T-helper 1 cell treated with Interleukin-12 subunit alpha and Interleukin-12 subunit beta and Interleukin-4 antibody, amounts not matched to agents 30 μg/mL and 1 μg/mL, for 36 hours (primary cell): ENCODE measurements around the gene NUPR1.

Source experiments
- H3K27ac Mint-ChIP-seq: one replicate; pipeline ENCODE4 v1.8.0; 2021; ENCODE audit warnings: mild to moderate bottlenecking, mixed read lengths
- H3K27me3 Mint-ChIP-seq: one replicate; pipeline ENCODE4 v1.8.0; 2021; ENCODE audit warnings: low read depth, mixed read lengths
- H3K36me3 Mint-ChIP-seq: one replicate; pipeline ENCODE4 v1.8.0; 2021; ENCODE audit warnings: low read depth, mixed read lengths
- H3K4me1 Mint-ChIP-seq: one replicate; pipeline ENCODE4 v1.8.0; 2021; ENCODE audit warnings: low read depth, mixed read lengths
- H3K4me3 Mint-ChIP-seq: one replicate; pipeline ENCODE4 v1.8.0; 2021; ENCODE audit warnings: mild to moderate bottlenecking, moderate library complexity, mixed read lengths
- H3K9me3 Mint-ChIP-seq: one replicate; pipeline ENCODE4 v1.8.0; 2021; ENCODE audit warnings: mixed read lengths

Gene NUPR1

DNA sequence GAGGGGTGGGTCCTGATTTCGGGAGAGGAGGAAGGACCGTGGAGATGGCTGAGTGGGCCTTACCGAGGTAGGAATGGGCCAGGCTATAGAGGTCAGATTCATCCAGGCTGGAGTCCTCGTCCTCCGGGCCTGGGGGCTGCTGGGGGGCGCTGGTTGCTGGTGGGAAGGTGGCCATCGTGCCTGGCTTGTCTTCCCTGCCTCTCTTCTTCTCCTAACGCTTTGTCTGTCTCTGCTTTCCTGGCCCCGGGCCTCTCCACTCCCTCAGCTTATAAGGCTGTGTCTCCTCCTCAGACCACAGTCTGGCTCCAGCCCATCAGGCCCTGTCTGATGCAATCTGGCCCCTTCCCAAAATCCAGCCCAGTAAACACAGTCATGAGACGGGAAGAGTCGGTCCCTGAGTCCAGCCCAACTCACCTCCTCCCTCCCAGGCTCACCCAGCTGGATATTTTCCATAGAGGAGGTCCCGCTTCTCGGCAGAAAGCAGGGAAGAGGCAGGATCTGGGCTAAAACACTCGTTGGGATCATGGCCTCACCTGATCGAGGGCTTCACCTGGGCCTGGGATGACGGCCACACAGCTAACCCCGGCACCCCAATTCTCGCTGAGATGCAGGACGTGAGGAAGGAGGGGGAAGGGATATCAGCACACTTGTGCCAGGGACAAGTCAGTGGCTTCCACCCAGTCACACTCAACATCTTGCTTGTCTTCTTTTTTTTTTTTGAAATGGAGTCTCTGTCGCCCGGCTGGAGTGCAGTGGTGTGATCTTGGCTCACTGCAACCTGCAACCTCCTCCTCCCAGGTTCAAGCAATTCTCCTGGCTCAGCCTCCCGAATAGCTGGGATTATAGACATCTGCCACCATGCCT, at the start of gene NUPR1:
NUPR1 (minus strand) TSS at position 242 of the 864 bp plus-strand sequence; CDS start at position 175, 67 bp downstream.
- no peaks in the 10 kb centered on the region for H3K36me3 Mint-ChIP-seq
- peaks cover 15% of the 10 kb centered on the region for H3K4me1 Mint-ChIP-seq
- H3K27ac Mint-ChIP-seq, result no peak within 1 kb of the TSS
- H3K4me3 Mint-ChIP-seq, result no peak within 1 kb of the TSS
- peaks cover 4% of the 10 kb centered on the region for H3K27me3 Mint-ChIP-seq
- H3K9me3 Mint-ChIP-seq, result no peaks in the 10 kb centered on the region

- Mint-ChIP-seq H3K36me3 (peaks cover 17% of the 10 kb centered on the region), H3K27me3 (no peaks in the 10 kb centered on the region), H3K4me1 (no peaks in the 10 kb centered on the region), H3K9me3 (no peaks in the 10 kb centered on the region), H3K27ac (no peak overlapping the region), H3K4me3 (no peak overlapping the region)
Measured at GRCh38 chr16:28587386-28587785, 48.6 kb upstream of the NUPR1 start.

GRCh38 chr16:28586466-28586865, 47.7 kb upstream of the NUPR1 start:
- no peaks in the 10 kb centered on the region for H3K4me1 Mint-ChIP-seq
- H3K27me3 Mint-ChIP-seq, result no peaks in the 10 kb centered on the region
- H3K9me3 Mint-ChIP-seq, result no peaks in the 10 kb centered on the region
- no peak overlapping the region for H3K4me3 Mint-ChIP-seq
- H3K36me3 Mint-ChIP-seq, result peaks cover 19% of the 10 kb centered on the region
- H3K27ac Mint-ChIP-seq, result no peak overlapping the region

DNA sequence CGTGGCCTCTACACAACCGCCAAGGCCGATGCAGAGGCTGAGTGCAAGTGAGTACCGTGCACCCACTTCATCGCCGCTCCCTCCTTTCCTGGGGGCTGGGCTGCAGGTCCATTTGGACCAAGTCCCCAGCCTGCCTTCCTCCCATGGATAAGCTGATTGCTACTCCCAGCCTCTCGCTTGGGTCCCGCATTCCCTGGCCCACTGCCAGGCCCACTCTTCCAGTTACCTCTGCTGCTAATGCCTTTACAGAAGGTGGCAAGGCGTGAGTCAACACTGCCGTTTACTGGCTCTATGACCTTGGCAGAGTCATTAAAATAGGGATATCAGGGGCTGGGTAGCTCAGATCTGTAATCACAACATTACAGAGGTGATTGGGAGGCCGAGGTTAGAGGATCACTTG, 46.9 kb upstream of the NUPR1 start:
- H3K27ac Mint-ChIP-seq, result no peak overlapping the region
- H3K27me3 Mint-ChIP-seq, result no peaks in the 10 kb centered on the region
- peaks cover 19% of the 10 kb centered on the region for H3K36me3 Mint-ChIP-seq
- no peaks in the 10 kb centered on the region for H3K9me3 Mint-ChIP-seq
- H3K4me3 Mint-ChIP-seq, result no peak overlapping the region
- no peaks in the 10 kb centered on the region for H3K4me1 Mint-ChIP-seq

GRCh38 chr16:28580726-28581315, 42.0 kb upstream of the NUPR1 start:
- no peaks in the 10 kb centered on the region for H3K9me3 Mint-ChIP-seq
- no peak overlapping the region for H3K27ac Mint-ChIP-seq
- H3K36me3 Mint-ChIP-seq, result peaks cover 11% of the 10 kb centered on the region
- H3K4me1 Mint-ChIP-seq, result peaks cover 2% of the 10 kb centered on the region
- no peak overlapping the region for H3K4me3 Mint-ChIP-seq
- no peaks in the 10 kb centered on the region for H3K27me3 Mint-ChIP-seq

DNA sequence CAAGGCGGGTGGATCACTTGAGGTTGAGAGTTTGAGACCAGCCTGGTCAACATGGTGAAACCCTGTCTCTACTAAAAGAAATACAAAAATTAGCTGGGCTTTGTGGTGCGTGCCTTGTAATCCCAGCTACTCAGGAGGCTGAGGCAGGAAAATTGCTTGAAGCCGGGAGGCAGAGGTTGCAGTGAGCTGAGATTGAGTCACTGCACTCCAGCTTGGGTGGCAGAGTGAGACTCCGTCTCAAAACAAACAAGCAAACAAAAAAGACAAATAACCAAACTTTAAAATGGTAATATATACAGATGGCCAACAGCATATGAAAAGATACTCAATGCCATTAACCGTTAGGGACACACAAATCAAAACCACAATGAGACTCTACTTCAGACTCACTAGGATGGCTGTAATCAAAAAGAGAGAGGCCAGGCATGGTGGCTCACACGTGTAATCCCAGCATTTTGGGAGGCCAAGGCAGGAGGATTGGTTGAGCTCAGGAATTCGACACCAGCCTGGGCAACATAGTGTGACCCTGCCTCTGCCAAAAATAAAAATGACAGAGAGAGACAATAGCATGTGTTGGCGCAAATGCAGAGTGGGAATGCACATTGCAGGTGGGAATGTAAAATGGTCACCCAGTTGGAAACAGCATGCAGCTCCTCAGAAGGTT, 36.8 kb upstream of the NUPR1 start:
- no peak overlapping the region for H3K27ac Mint-ChIP-seq
- H3K9me3 Mint-ChIP-seq, result no peaks in the 10 kb centered on the region
- H3K36me3 Mint-ChIP-seq, result no peaks in the 10 kb centered on the region
- no peak overlapping the region for H3K4me3 Mint-ChIP-seq
- no peaks in the 10 kb centered on the region for H3K27me3 Mint-ChIP-seq
- peaks cover 2% of the 10 kb centered on the region for H3K4me1 Mint-ChIP-seq

DNA sequence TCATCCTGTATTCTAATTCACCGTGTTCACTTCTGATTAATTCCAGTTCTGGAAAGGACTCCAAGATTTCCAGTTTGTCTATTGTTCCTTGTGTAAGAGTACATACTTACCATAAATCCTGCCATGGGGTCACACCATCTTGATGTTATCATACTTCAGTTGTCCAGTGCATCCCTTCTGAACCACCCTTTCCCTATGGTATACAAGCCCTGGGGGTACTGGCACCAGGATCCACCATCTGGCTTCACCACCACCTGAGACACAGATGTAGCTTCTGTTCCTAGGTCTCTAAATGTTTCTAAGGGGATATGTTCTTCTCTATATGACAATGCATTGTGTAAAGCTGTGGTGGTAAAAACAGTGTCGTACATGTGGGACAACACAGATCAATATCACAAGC, 36.2 kb upstream of the NUPR1 start:
- H3K9me3 Mint-ChIP-seq, result no peaks in the 10 kb centered on the region
- H3K4me3 Mint-ChIP-seq, result no peak overlapping the region
- H3K4me1 Mint-ChIP-seq, result peaks cover 2% of the 10 kb centered on the region
- no peak overlapping the region for H3K27ac Mint-ChIP-seq
- no peaks in the 10 kb centered on the region for H3K36me3 Mint-ChIP-seq
- H3K27me3 Mint-ChIP-seq, result no peaks in the 10 kb centered on the region

DNA sequence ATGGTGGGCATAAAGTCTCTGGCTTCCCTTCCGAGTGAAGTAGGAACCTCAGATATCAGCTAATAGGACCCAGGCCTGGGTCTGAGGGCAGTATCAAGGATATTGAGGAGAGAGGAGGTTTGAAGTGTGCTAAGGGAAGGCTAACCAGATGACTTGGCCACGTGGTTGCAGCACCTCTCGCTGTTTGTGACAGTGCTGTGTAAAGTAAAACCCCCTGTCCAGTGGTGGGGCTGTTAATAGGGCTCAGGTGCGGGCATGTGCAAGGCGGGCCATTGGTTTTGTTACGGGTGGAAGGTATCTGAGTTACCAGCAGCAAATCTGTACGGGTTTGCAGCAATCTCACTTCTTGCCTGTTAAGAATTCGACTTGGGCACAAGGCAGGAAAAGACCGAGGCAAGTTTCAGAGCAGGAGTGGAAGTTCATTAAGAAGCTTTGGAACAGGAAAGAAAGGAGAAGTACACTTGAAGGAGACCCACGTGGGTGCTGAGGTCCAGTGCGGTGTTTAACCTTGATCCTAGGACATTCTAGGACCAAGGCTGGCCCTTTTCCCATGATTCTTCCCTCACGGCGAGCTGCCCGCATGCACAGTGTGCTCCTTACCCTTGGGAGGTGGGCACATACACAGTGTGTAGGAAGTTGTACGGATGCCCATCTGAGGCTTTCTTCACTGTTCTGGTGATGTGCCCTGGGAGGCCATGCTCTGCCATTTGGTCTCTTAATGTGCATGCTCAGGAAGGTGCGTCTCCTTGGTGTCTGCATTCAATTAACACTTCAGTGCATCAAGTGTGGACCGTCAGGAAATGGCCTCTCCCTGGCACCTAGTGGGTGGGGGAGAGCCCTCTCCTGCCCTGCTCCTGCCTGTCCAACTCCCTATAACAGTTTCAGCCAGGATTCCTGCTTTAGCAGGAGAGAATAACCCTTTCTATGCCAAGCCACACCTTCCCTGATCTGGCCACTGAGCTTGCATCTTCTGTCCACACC, 35.3 kb upstream of the NUPR1 start:
- H3K27ac Mint-ChIP-seq, result no peak overlapping the region
- H3K9me3 Mint-ChIP-seq, result no peaks in the 10 kb centered on the region
- no peaks in the 10 kb centered on the region for H3K36me3 Mint-ChIP-seq
- H3K4me3 Mint-ChIP-seq, result no peak overlapping the region
- H3K27me3 Mint-ChIP-seq, result no peaks in the 10 kb centered on the region
- H3K4me1 Mint-ChIP-seq, result peaks cover 2% of the 10 kb centered on the region

DNA sequence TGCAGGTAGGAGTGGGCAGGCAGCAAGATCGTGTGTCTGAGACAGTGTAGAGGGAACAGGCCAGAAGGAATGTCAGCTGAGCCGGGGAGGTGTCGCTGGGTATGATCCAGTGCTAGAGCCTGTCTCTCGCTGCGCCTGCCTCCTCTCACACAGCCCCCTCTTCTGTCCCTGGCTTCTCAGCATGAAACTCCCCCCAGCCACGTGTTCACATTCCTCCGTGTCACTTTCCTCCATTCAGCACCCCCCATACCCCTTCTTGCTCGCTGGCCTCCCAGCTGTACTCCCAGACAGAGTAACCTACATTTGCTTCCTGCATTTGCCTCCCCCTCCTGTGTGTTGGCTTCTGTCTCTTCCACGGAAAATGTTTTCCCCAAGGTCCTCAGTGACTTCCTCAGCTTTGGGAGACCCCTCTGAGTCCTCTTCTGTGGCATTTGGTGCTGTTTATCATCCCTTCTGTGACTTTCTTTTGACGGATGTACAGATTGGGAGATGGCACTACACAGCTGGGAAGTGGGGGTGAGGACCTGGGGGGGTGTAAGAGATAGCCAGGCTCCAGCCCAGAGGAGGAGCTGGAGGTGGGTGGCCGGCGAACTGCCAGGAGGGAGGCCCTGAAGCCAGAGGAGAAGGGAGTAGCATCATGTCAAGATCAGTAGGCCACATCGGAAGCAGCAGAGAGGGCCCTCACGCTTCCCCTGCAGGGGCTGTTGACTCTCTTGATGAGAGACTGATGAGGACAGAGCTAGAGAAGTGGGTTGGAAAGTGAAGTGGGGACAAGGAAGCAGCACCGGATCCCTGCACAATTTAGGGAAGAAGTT, 34.1 kb upstream of the NUPR1 start:
- Mint-ChIP-seq H3K27ac (no peak overlapping the region), H3K4me3 (no peak overlapping the region), H3K27me3 (no peaks in the 10 kb centered on the region), H3K9me3 (no peaks in the 10 kb centered on the region), H3K4me1 (no peaks in the 10 kb centered on the region), H3K36me3 (peaks cover 2% of the 10 kb centered on the region)

GRCh38 chr16:28569968-28570752, 31.4 kb upstream of the NUPR1 start:
- H3K36me3 Mint-ChIP-seq, result peaks cover 14% of the 10 kb centered on the region
- no peak overlapping the region for H3K27ac Mint-ChIP-seq
- no peaks in the 10 kb centered on the region for H3K27me3 Mint-ChIP-seq
- H3K9me3 Mint-ChIP-seq, result peaks cover 14% of the 10 kb centered on the region
- H3K4me1 Mint-ChIP-seq, result no peaks in the 10 kb centered on the region
- no peak overlapping the region for H3K4me3 Mint-ChIP-seq

DNA sequence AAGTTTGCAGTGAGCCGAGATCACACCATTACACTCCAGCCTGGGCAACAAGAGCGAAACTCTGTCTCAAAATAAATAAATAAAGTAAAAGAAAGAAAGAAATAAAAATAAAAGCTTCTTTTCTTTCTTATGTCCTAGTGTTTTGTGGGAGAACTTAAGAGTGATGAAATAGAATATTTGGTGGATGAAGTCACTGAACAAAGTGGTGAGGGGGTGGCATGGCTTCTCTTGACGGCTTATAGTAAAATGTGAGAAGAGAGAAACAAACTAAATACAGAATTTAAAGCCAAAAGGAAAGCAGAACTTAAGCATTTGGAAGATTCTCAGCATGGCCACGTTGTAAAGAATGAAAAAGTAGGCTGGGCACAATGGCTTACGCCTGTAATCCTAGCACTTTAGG, 30.2 kb upstream of the NUPR1 start:
- Mint-ChIP-seq H3K36me3 (peaks cover 15% of the 10 kb centered on the region), H3K9me3 (peaks cover 14% of the 10 kb centered on the region), H3K4me1 (no peaks in the 10 kb centered on the region), H3K4me3 (no peak overlapping the region), H3K27me3 (no peaks in the 10 kb centered on the region), H3K27ac (no peak overlapping the region)

DNA sequence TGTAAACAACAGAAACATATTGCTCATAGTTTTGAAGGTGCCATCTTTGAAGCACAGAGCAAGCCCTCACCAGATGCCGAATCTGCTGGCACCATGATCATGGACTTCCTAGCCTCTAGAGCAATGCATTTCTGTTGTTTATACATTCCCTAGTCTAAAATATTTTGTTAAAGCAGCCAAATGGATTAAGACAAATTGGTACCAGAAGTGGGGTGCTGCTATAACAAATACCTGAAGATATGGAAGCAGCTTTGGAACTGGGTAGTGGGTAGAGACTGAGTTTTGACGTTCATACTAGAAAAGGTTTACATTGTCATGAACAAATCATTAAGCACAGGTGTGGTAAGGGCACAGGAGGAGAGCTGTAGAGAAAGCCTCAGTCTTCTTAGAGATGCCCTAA, 28.5 kb upstream of the NUPR1 start:
- H3K27me3 Mint-ChIP-seq, result no peaks in the 10 kb centered on the region
- peaks cover 2% of the 10 kb centered on the region for H3K4me1 Mint-ChIP-seq
- peaks cover 15% of the 10 kb centered on the region for H3K36me3 Mint-ChIP-seq
- no peak overlapping the region for H3K27ac Mint-ChIP-seq
- peaks cover 14% of the 10 kb centered on the region for H3K9me3 Mint-ChIP-seq
- H3K4me3 Mint-ChIP-seq, result no peak overlapping the region
